GM23338 (cell line): Measurements from ENCODE around the gene RPA1.

ENCODE experiments used
- CREB1 ChIP-seq: fragments of 250-450 bp; sonication (Bioruptor Pico); IDR thresholded peaks from 2 replicates; pipeline ENCODE4 v1.5.0; 2020; ENCODE audit warnings: low read depth, mild to moderate bottlenecking, moderate library complexity
- CTCF ChIP-seq, 2 experiments: fragments of 200-600 bp in 1 of 2; sonication (generic) in 1 of 2; conservative IDR thresholded peaks; 2 replicates each; pipeline versions ENCODE4 v1.5.1 to v1.6.1; 2016 to 2017; ENCODE audit warnings: antibody characterized with exemption in 2 of 2, low read depth in 2 of 2, mild to moderate bottlenecking in 2 of 2, moderate library complexity in 1 of 2
- EZH2 ChIP-seq: fragments of 200-600 bp; sonication (generic); IDR thresholded peaks from one replicate; pipeline ENCODE4 v1.8.0; 2017; ENCODE audit warnings: antibody characterized with exemption, mild to moderate bottlenecking, low read depth; ENCODE audit not compliant: unreplicated experiment
- EZH2phosphoT487 ChIP-seq: fragments of 200-600 bp; sonication (generic); IDR thresholded peaks from one replicate; pipeline ENCODE4 v1.8.1; 2018; ENCODE audit warnings: antibody characterized with exemption; ENCODE audit not compliant: unreplicated experiment
- JUNB ChIP-seq: IDR thresholded peaks from one replicate; pipeline ENCODE4 v1.6.1; 2016; ENCODE audit warnings: antibody characterized with exemption; ENCODE audit not compliant: unreplicated experiment
- NANOG ChIP-seq: IDR thresholded peaks from 2 replicates; pipeline ENCODE4 v1.6.1; 2016; ENCODE audit warnings: antibody characterized with exemption, borderline replicate concordance
- POLR2AphosphoS5 ChIP-seq: IDR thresholded peaks from 2 replicates; pipeline ENCODE4 v1.6.1; 2016; ENCODE audit warnings: antibody characterized with exemption, low read depth
- REST ChIP-seq: IDR thresholded peaks from one replicate; pipeline ENCODE4 v1.6.1; 2018; ENCODE audit warnings: antibody characterized with exemption; ENCODE audit not compliant: unreplicated experiment
- ZNF114 ChIP-seq: fragments of 250-450 bp; sonication (Bioruptor Pico); IDR thresholded peaks from 2 replicates; pipeline ENCODE4 v1.5.0; 2020; ENCODE audit warnings: mild to moderate bottlenecking, moderate library complexity
- ZNF331 ChIP-seq: fragments of 250-450 bp; sonication (Bioruptor Pico); IDR thresholded peaks from 2 replicates; pipeline ENCODE4 v1.5.0; 2020; ENCODE audit warnings: low read depth, mild to moderate bottlenecking, moderate library complexity

GRCh38 chr17:1800712-1801111 is 29.1 kb upstream of the RPA1 start:
- TF ChIP-seq EZH2, result no peak
- TF ChIP-seq JUNB, result no peak
- no peak for TF ChIP-seq CTCF (conservative IDR thresholded peaks at IDR 0.05; ENCODE audit: low read depth in 2 of 2)
- no peak for TF ChIP-seq CREB1 (CRISPR knock-in tag)
- TF ChIP-seq ZNF114 (CRISPR knock-in tag), result no peak
- no peak for TF ChIP-seq POLR2AphosphoS5
- no peak for TF ChIP-seq EZH2phosphoT487
- no peak for TF ChIP-seq REST
- TF ChIP-seq ZNF331 (CRISPR knock-in tag), result no peak
- TF ChIP-seq NANOG, result no peak
